Gastroesophageal sphincter (tissue), 4 donors: ENCODE measurements around the gene NECTIN1. TPM values are rescaled to one million over a fixed set of nuclear protein-coding genes. Genes with fewer than 3 reads are reported as not detected.

Source experiments
- ATAC-seq: fragments of 150-250 bp; one replicate; pipeline ENCODE4 v1.9.1; 2016; ENCODE audit warnings: mild to moderate bottlenecking, moderate library complexity
- H3K27ac ChIP-seq, 4 donors: fragments of 200-600 bp; sonication (generic) in 3 of 4; 1 replicate in 3 of 4; 2 replicates in 1 of 4; pipeline ENCODE4 v1.5.1; 2016 to 2019
- H3K27me3 ChIP-seq: fragments of 200-600 bp; sonication (generic); one replicate; pipeline ENCODE4 v1.5.1; 2019
- H3K36me3 ChIP-seq, 2 donors: fragments of 200-600 bp; sonication (generic); one replicate each; pipeline ENCODE4 v1.5.1; 2019; ENCODE audit warnings: control low read depth in 1 of 2
- H3K4me1 ChIP-seq, 3 donors: fragments of 200-600 bp; sonication (generic); 1 replicate in 2 of 3; 2 replicates in 1 of 3; pipeline ENCODE4 v1.5.1; 2016 to 2019; ENCODE audit warnings: control low read depth in 2 of 3
- H3K4me3 ChIP-seq, 2 donors: fragments of 200-600 bp; sonication (generic); one replicate each; pipeline ENCODE4 v1.5.1; 2019; ENCODE audit warnings: mild to moderate bottlenecking in 1 of 2, moderate library complexity in 1 of 2
- H3K9me3 ChIP-seq, 3 donors: fragments of 200-600 bp; sonication (generic); one replicate each; pipeline ENCODE4 v1.5.1; 2017 to 2019; ENCODE audit warnings: control low read depth in 2 of 3
- CTCF ChIP-seq, 4 experiments: fragments of 200-600 bp in 2 of 4; fragments of 450-650 bp in 2 of 4; sonication (generic) in 1 of 4; IDR thresholded peaks; one replicate each; pipeline ENCODE4 v1.5.1; 2017 to 2019; ENCODE audit warnings: antibody characterized with exemption in 4 of 4, mild to moderate bottlenecking in 2 of 4, moderate library complexity in 2 of 4
- EP300 ChIP-seq: sonication (generic); formaldehyde crosslinking; IDR thresholded peaks from one replicate; pipeline ENCODE4 v1.6.1; 2017; ENCODE audit warnings: antibody characterized with exemption, mild to moderate bottlenecking
- POLR2A ChIP-seq, 2 donors: fragments of 450-650 bp; IDR thresholded peaks; one replicate each; pipeline ENCODE4 v1.6.1; 2017; ENCODE audit warnings: antibody characterized with exemption in 2 of 2, mild to moderate bottlenecking in 2 of 2, moderate library complexity in 1 of 2
- POLR2AphosphoS5 ChIP-seq: sonication (generic); formaldehyde crosslinking; IDR thresholded peaks from one replicate; pipeline ENCODE4 v1.6.1; 2017; ENCODE audit warnings: antibody characterized with exemption
- WGBS, 2 donors: methylation state at CpG; one replicate each; pipeline ENCODE4 v1.1.5; 2018; ENCODE audit warnings: low coverage in 1 of 2; 5-methylcytosine and 5-hydroxymethylcytosine counted together
- total RNA-seq, 4 donors: library from RNA; depleted of rRNA; stranded (reverse); fragments of >200 nt; gene quantifications; one replicate each; pipeline ENCODE4 v1.1.0, GENCODE V29; 2016

The NECTIN1 gene
- total RNA-seq, 4 donors from 2014 or later, result 2.6 to 7.1 (median 4.3) TPM

- Histone ChIP-seq H3K4me3 (no peak overlapping the region), H3K27me3 (no peaks in the 10 kb centered on the region), H3K9me3 (no peaks in the 10 kb centered on the region), H3K4me1 (no peaks in the 10 kb centered on the region), H3K36me3 (no peaks in the 10 kb centered on the region), H3K27ac (no peak overlapping the region)
- TF ChIP-seq POLR2AphosphoS5 (no peak), CTCF (IDR thresholded peaks at IDR 0.05) (no peak), POLR2A (IDR thresholded peaks at IDR 0.05) (no peak), EP300 (no peak)
- WGBS, 2 donors, result 52 to 92% methylated on average over 2 of the region's 9 CpGs
- ATAC-seq, result no peak
These were observed 15.5 kb downstream of the NECTIN1 start for GRCh38 chr11:119713359-119714040.

- Histone ChIP-seq H3K4me3 (no peak overlapping the region), H3K27me3 (no peaks in the 10 kb centered on the region), H3K9me3 (no peaks in the 10 kb centered on the region), H3K4me1 (no peaks in the 10 kb centered on the region), H3K36me3 (no peaks in the 10 kb centered on the region), H3K27ac (no peak overlapping the region)
- WGBS, 2 donors, result 85 to 90% methylated on average over 2 to 4 of the region's 10 CpGs
- TF ChIP-seq POLR2AphosphoS5, result no peak
- no peak for TF ChIP-seq CTCF (IDR thresholded peaks at IDR 0.05)
- no peak for TF ChIP-seq EP300
- TF ChIP-seq POLR2A (IDR thresholded peaks at IDR 0.05), result no peak
- no peak for ATAC-seq
These were observed 16.3 kb downstream of the NECTIN1 start for GRCh38 chr11:119712459-119713358.

GRCh38 chr11:119712006-119712405, 17.0 kb downstream of the NECTIN1 start:
- Histone ChIP-seq H3K9me3 (no peaks in the 10 kb centered on the region), H3K27me3 (no peaks in the 10 kb centered on the region), H3K4me3 (no peak overlapping the region), H3K4me1 (no peaks in the 10 kb centered on the region), H3K27ac (no peak overlapping the region), H3K36me3 (no peaks in the 10 kb centered on the region)
- WGBS, 2 donors, result 86 to 100% methylated on average over 1 to 5 of the region's 9 CpGs
- ATAC-seq, result no peak
- no peak for TF ChIP-seq POLR2A (IDR thresholded peaks at IDR 0.05)
- no peak for TF ChIP-seq POLR2AphosphoS5
- TF ChIP-seq EP300, result no peak
- TF ChIP-seq CTCF (IDR thresholded peaks at IDR 0.05), result no peak

- no peaks in the 10 kb centered on the region for H3K4me1 ChIP-seq
- TF ChIP-seq POLR2A (IDR thresholded peaks at IDR 0.05), result no peak
- TF ChIP-seq EP300, result no peak
- no peaks in the 10 kb centered on the region for H3K36me3 ChIP-seq
- H3K9me3 ChIP-seq, result no peaks in the 10 kb centered on the region
- H3K4me3 ChIP-seq, result no peak overlapping the region
- no peaks in the 10 kb centered on the region for H3K27me3 ChIP-seq
- WGBS, 2 donors, result 41 to 67% methylated on average over 2 to 4 of the region's 4 CpGs
- no peak overlapping the region for H3K27ac ChIP-seq
- no peak for ATAC-seq
These were observed 17.5 kb downstream of the NECTIN1 start for GRCh38 chr11:119711476-119711875.

DNA sequence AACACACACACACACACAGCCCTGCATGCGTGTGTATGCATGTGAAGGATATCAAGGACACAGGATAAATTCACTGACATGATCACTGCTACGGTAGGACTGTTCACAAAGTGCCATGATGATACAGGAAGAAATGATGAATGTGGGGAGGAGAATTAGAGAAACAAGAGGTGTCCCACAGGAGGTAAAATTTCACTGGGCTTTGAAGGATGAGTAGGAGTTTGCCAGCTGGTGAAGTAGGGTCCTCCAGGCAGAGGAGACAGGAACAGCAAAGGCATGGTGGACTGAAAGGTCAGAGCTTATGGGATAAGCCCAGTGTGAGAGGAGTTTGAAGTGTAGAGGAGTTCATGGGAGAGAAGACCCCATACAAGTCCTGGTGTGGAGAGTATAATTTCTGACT, 18.6 kb downstream of the NECTIN1 start:
- Histone ChIP-seq H3K4me1 (no peaks in the 10 kb centered on the region), H3K27ac (no peak overlapping the region), H3K27me3 (no peaks in the 10 kb centered on the region), H3K36me3 (no peaks in the 10 kb centered on the region), H3K4me3 (no peak overlapping the region), H3K9me3 (no peaks in the 10 kb centered on the region)
- WGBS, 2 donors, result 73 to 94% methylated on average over 2 of the region's 2 CpGs
- TF ChIP-seq POLR2A (IDR thresholded peaks at IDR 0.05), result no peak
- TF ChIP-seq POLR2AphosphoS5, result no peak
- TF ChIP-seq EP300, result no peak
- no peak for TF ChIP-seq CTCF (IDR thresholded peaks at IDR 0.05)
- ATAC-seq, result no peak
